A549 treated with AZD2906 at 1 μM for 4 hours (cell line): ENCODE measurements around the gene RAB44. TPM values are rescaled to one million over a fixed set of nuclear protein-coding genes. Genes with fewer than 3 reads are reported as not detected.

Experiments used
- total RNA-seq: library from RNA; stranded (reverse); fragments of 200-300 nt; extraction: Qiagen RNA extraction; gene quantifications from 5 replicates; pipeline ENCODE4 v1.2.3, GENCODE V29; 2022

The RAB44 gene
- 0.02 to 0.07 TPM (median 0.05 TPM) in 4 of 5 replicates, not detected in the other for total RNA-seq

GRCh38 chr6:36697481-36697903, at the start of gene RAB44:
RAB44 (plus strand) TSS chr6:36697826; CDS start chr6:36704236, 6,410 bp downstream.

GRCh38 chr6:36678488-36679042, 19.1 kb upstream of the RAB44 start, which contains the start of gene CDKN1A:
CDKN1A (plus strand) TSS chr6:36678714; CDS start chr6:36684102, 5,388 bp downstream.

Other genes with a start within 250 kb of the RAB44 start
- gene STK38, start 150.3 kb upstream of the RAB44 start, total RNA-seq, result 14.6 to 15.7 TPM (median 15.3 TPM) in 5 replicates
- gene SRSF3, start 103.5 kb upstream of the RAB44 start, total RNA-seq, result 481 to 703 TPM (median 512 TPM) in 5 replicates
- gene CDKN1A, start 19.1 kb upstream of the RAB44 start, total RNA-seq, result 238 to 313 TPM (median 284 TPM) in 5 replicates
- gene CPNE5, start 141.6 kb downstream of the RAB44 start, total RNA-seq, result 0.07 to 0.18 TPM (median 0.12 TPM) in 5 replicates
- 40.7 to 44.1 TPM (median 41.4 TPM) in 5 replicates for gene PPIL1, start 177.0 kb downstream of the RAB44 start, total RNA-seq
- 15.1 to 17.9 TPM (median 17.4 TPM) in 5 replicates for gene C6orf89, start 188.1 kb downstream of the RAB44 start, total RNA-seq